ENCODE measurements around the gene LASP1. TPM values are rescaled to one million over a fixed set of nuclear protein-coding genes. Genes with fewer than 3 reads are reported as not detected.
"Not testable (repeated sequence)": the region's sequence is repeated elsewhere in the genome, so short reads cannot be mapped to it uniquely, and the experiment has no call there.

LASP1 gene
- 100 to 1,000 TPM; 140 to 161 (median 151) TPM for polyA plus RNA-seq (ENCODE audit: insufficient read length in 4 of 4)

GRCh38 chr17:38869526-38870258 is at the start of gene LASP1:
TSS of gene LASP1 (plus strand) at chr17:38870058. CDS start at chr17:38870190, 132 bp downstream.
- peak in 2 of 4 donors; percentile 81 for DNase-seq (ENCODE audit: low read depth in 4 of 4, low spot score in 2 of 4)

GRCh38 chr17:38824899-38825761 is 44.7 kb upstream of the LASP1 start, which contains the start of gene CWC25:
TSS of gene CWC25 (minus strand) at chr17:38825321. CDS start at chr17:38825183, 138 bp downstream.
- DNase-seq (ENCODE audit: low read depth in 4 of 4, low spot score in 2 of 4), result peak; percentile 93 to 99 (median 98)

- DNase-seq (ENCODE audit: low read depth in 4 of 4, low spot score in 2 of 4), result no peak
These were observed 44.1 kb upstream of the LASP1 start for GRCh38 chr17:38825762-38826247.

- DNase-seq (ENCODE audit: low read depth in 4 of 4, low spot score in 2 of 4), result no peak
These were observed 25.5 kb upstream of the LASP1 start for GRCh38 chr17:38844261-38844757.

GRCh38 chr17:38848557-38848891 is 21.3 kb upstream of the LASP1 start:
- DNase-seq (ENCODE audit: low read depth in 4 of 4, low spot score in 2 of 4), result no peak

GRCh38 chr17:38848939-38849605 is 20.8 kb upstream of the LASP1 start:
- no peak for DNase-seq (ENCODE audit: low read depth in 4 of 4, low spot score in 2 of 4)

GRCh38 chr17:38850374-38850773 is 19.5 kb upstream of the LASP1 start:
- DNase-seq (ENCODE audit: low read depth in 4 of 4, low spot score in 2 of 4), result no peak

- DNase-seq (ENCODE audit: low read depth in 4 of 4, low spot score in 2 of 4), result no peak
These were observed 18.4 kb upstream of the LASP1 start for GRCh38 chr17:38851434-38851833.

- DNase-seq (ENCODE audit: low read depth in 4 of 4, low spot score in 2 of 4), result no peak
These were observed 17.0 kb upstream of the LASP1 start for GRCh38 chr17:38852771-38853291.

GRCh38 chr17:38853292-38854219 is 16.3 kb upstream of the LASP1 start, which contains the start of gene RPL23:
TSS of gene RPL23 (minus strand) at chr17:38853721. CDS start at chr17:38853710, 11 bp downstream.
- peak; percentile 95 to 98 (median 98) for DNase-seq (ENCODE audit: low read depth in 4 of 4, low spot score in 2 of 4)

- not testable (repeated sequence) for DNase-seq (ENCODE audit: low read depth in 4 of 4, low spot score in 2 of 4)
These were observed 14.7 kb upstream of the LASP1 start for GRCh38 chr17:38855101-38855714.

- DNase-seq (ENCODE audit: low read depth in 4 of 4, low spot score in 2 of 4), result no peak
These were observed 12.6 kb upstream of the LASP1 start for GRCh38 chr17:38857271-38857670.

- no peak for DNase-seq (ENCODE audit: low read depth in 4 of 4, low spot score in 2 of 4)
These were observed 8.4 kb upstream of the LASP1 start for GRCh38 chr17:38861399-38861843.

GRCh38 chr17:38864636-38865398 is 5.0 kb upstream of the LASP1 start:
- DNase-seq (ENCODE audit: low read depth in 4 of 4, low spot score in 2 of 4), result no peak

- no peak for DNase-seq (ENCODE audit: low read depth in 4 of 4, low spot score in 2 of 4)
These were observed 2.5 kb upstream of the LASP1 start for GRCh38 chr17:38867179-38867967.

GRCh38 chr17:38867968-38868816 is 1.7 kb upstream of the LASP1 start:
- no peak for DNase-seq (ENCODE audit: low read depth in 4 of 4, low spot score in 2 of 4)

Data from left renal cortex interstitium (tissue), 4 donors.